ENCODE data around the gene LMF1. TPM values are rescaled to one million over a fixed set of nuclear protein-coding genes. Genes with fewer than 3 reads are reported as not detected.

Gene LMF1
- total and polyA plus RNA-seq, 2 of the 13 experiments (the other 11 are each of a cell fraction or from before 2014, with no cell fraction given): 6.8 to 8.5 TPM

- TF ChIP-seq CENPBD1 (CRISPR knock-in tag; IDR thresholded peaks at IDR 0.05; ENCODE audit: borderline replicate concordance, low read depth) (no peak), ZNF543 (CRISPR knock-in tag; IDR thresholded peaks at IDR 0.05) (peak; percentile 79; the same call in 1 of the 2 replicates), GABPA (IDR thresholded peaks at IDR 0.05; ENCODE audit: low read depth, low read length) (peak; percentile 28; the same call in 1 of the 2 replicates), GABPA (CRISPR knock-in tag; IDR thresholded peaks at IDR 0.05; ENCODE audit: low read depth) (peak; percentile 52; the same call in 1 of the 2 replicates), MEIS1 (CRISPR knock-in tag; IDR thresholded peaks at IDR 0.05; ENCODE audit: borderline replicate concordance) (peak; percentile 79; the same call in 1 of the 2 replicates), AFF4 (CRISPR knock-in tag; IDR thresholded peaks at IDR 0.05) (0 out of 2 replicates have a peak, but pooled peaks have one; percentile 30), CEBPG (CRISPR knock-in tag; IDR thresholded peaks at IDR 0.05) (peak; percentile 68), CEBPZ (IDR thresholded peaks at IDR 0.05; ENCODE audit: low read length) (no peak), ZNF17 (CRISPR knock-in tag; IDR thresholded peaks at IDR 0.05) (no peak), HNRNPK (IDR thresholded peaks at IDR 0.05; ENCODE audit: low read depth, low read length, poor library complexity, severe bottlenecking) (peak; percentile 42), ZNF10 (CRISPR knock-in tag; IDR thresholded peaks at IDR 0.05; ENCODE audit: borderline replicate concordance, low read depth) (no peak), ZNF687 (CRISPR knock-in tag; IDR thresholded peaks at IDR 0.05) (peak; percentile 86)
- TF ChIP-seq, protein P1, sequence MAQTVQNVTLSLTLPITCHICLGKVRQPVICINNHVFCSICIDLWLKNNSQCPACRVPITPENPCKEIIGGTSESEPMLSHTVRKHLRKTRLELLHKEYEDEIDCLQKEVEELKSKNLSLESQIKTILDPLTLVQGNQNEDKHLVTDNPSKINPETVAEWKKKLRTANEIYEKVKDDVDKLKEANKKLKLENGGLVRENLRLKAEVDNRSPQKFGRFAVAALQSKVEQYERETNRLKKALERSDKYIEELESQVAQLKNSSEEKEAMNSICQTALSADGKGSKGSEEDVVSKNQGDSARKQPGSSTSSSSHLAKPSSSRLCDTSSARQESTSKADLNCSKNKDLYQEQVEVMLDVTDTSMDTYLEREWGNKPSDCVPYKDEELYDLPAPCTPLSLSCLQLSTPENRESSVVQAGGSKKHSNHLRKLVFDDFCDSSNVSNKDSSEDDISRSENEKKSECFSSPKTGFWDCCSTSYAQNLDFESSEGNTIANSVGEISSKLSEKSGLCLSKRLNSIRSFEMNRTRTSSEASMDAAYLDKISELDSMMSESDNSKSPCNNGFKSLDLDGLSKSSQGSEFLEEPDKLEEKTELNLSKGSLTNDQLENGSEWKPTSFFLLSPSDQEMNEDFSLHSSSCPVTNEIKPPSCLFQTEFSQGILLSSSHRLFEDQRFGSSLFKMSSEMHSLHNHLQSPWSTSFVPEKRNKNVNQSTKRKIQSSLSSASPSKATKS (CRISPR knock-in tag; IDR thresholded peaks at IDR 0.05): no peak
Observed at GRCh38 chr16:970766-971581, at the start of gene LMF1 (continued).

All from HepG2 (cell line).